Epithelial cell of proximal tubule (primary cell): Measurements from ENCODE around the gene HSPA9. TPM values are rescaled to one million over a fixed set of nuclear protein-coding genes. Genes with fewer than 3 reads are reported as not detected.

ENCODE experiments used
- DNase-seq: peaks from one replicate; pipeline ENCODE4 v3.0.0-alpha.2; 2011; ENCODE audit warnings: low read depth
- H3K4me3 ChIP-seq: 2 replicates; pipeline ENCODE4 v1.5.1; 2011; ENCODE audit warnings: low read depth, mild to moderate bottlenecking, low read length
- total RNA-seq: library from RNA; depleted of rRNA; stranded (reverse); fragments of >200 nt; gene quantifications from 2 replicates; pipeline ENCODE4 v1.2.3, GENCODE V29; 2015
- TF ChIP-seq, protein P1 (sequence below): conservative IDR thresholded peaks from 2 replicates; pipeline ENCODE4 v1.5.1; 2012; ENCODE audit warnings: low read depth, mild to moderate bottlenecking, low read length

Gene HSPA9
- total RNA-seq, 1 donor from 2014 or later: 174 TPM

- TF ChIP-seq, protein P1, sequence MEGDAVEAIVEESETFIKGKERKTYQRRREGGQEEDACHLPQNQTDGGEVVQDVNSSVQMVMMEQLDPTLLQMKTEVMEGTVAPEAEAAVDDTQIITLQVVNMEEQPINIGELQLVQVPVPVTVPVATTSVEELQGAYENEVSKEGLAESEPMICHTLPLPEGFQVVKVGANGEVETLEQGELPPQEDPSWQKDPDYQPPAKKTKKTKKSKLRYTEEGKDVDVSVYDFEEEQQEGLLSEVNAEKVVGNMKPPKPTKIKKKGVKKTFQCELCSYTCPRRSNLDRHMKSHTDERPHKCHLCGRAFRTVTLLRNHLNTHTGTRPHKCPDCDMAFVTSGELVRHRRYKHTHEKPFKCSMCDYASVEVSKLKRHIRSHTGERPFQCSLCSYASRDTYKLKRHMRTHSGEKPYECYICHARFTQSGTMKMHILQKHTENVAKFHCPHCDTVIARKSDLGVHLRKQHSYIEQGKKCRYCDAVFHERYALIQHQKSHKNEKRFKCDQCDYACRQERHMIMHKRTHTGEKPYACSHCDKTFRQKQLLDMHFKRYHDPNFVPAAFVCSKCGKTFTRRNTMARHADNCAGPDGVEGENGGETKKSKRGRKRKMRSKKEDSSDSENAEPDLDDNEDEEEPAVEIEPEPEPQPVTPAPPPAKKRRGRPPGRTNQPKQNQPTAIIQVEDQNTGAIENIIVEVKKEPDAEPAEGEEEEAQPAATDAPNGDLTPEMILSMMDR: no peak
- H3K4me3 ChIP-seq: no peak overlapping the region
Observed at GRCh38 chr5:138570871-138571270, 4.3 kb downstream of the HSPA9 start.

DNA sequence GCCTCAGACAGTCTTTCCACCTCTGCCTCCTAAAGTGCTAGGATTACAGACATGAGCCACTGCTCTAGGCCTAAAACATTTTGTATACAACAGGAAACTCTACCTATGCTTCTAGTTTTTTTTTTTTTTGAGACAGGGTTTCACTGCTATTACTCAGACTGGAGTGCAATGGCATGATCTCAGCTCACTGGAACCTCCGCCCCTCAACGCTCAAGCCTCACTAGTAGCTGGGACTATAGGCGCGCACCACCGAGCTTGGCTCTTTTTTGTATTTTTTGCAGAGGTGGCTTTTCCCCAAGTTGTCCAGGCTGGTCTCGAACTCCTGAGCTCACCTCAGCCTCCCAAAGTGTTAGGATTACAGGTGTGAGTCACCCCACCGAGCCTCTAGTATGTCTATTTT lies 5.4 kb downstream of the HSPA9 start:
- TF ChIP-seq, protein P1: no peak
- H3K4me3 ChIP-seq: no peak overlapping the region
- DNase-seq: no peak

More at GRCh38 chr5:138570871-138571270, 4.3 kb downstream of the HSPA9 start:
- no peak for DNase-seq

GRCh38 chr5:138568061-138568824 lies 7.0 kb downstream of the HSPA9 start:
- peak; percentile 52 for DNase-seq
- TF ChIP-seq, protein P1: no peak

GRCh38 chr5:138566792-138567191 lies 8.4 kb downstream of the HSPA9 start:
- H3K4me3 ChIP-seq: no peak overlapping the region
- TF ChIP-seq, protein P1: no peak
- no peak for DNase-seq

More at GRCh38 chr5:138568061-138568824, 7.0 kb downstream of the HSPA9 start:
- H3K4me3 ChIP-seq: no peak overlapping the region

GRCh38 chr5:138565100-138565821 lies 9.9 kb downstream of the HSPA9 start:
- no peak overlapping the region for H3K4me3 ChIP-seq
- DNase-seq: no peak
- TF ChIP-seq, protein P1: no peak

DNA sequence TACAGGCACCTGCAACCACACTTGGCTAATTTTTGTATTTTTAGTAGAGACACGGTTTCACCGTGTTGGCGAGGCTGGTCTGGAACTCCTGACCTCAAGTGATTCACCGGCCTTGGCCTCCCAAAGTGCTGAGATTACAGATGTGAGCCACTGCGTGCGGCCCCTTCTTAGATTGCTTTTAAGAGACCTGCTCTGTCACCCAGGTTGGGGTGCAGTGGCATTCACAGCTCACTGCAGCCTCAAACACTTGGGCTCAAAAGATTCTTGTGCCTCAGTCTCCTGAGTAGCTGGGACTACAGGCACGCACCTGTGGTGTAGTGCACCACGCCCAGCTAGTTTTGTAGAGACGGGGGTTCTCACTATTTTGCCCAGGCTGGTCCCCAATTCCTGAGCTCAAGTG lies 11.0 kb downstream of the HSPA9 start:
- no peak overlapping the region for H3K4me3 ChIP-seq
- DNase-seq: no peak
- TF ChIP-seq, protein P1: no peak
